Measurements from ENCODE around the gene ADAMTSL3.
A peak's percentile ranks its signal among the peaks of the same experiment; 100 is the strongest.

ADAMTSL3 gene

DNA sequence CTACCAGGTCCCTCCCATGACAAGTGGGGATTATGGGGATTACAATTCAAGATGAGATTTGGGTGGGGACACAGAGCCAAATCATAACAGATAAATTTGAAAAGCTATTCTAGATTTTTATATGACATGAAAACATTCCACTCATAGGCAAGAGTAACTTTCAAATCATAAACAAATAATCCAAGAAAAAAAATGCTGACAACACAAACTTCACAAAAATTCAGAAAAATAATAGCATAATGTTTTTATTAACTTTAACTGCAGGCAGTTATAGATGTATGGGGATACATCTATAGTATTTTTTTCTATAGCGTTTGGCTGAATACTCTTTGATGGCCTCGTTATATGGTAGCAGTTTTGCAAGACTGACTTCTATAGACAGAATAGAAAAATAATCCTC, 243.1 kb downstream of the ADAMTSL3 start:
- TF ChIP-seq CTCF (conservative IDR thresholded peaks at IDR 0.05): no peak
- no peak overlapping the region for H3K27ac ChIP-seq

DNA sequence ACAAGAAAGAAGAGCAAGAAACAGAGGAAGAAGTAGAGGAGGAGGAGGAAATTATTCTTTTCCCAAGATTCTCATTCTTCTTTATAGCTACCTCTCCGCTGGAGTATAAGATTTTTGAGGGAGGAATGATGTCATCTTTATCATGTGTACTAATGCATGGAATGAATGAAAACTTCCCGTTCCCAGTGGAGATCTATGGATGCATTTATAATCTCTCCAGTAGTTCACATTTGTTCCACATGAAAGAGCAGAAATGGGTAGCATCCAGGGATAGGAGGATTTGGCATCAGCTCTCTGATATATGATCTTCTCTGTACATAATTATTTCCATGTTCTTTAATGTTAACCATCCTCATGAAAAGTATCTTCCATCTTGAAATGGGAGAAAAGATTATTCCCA, 244.4 kb downstream of the ADAMTSL3 start:
- no peak overlapping the region for H3K27ac ChIP-seq
- TF ChIP-seq CTCF (conservative IDR thresholded peaks at IDR 0.05): no peak

DNA sequence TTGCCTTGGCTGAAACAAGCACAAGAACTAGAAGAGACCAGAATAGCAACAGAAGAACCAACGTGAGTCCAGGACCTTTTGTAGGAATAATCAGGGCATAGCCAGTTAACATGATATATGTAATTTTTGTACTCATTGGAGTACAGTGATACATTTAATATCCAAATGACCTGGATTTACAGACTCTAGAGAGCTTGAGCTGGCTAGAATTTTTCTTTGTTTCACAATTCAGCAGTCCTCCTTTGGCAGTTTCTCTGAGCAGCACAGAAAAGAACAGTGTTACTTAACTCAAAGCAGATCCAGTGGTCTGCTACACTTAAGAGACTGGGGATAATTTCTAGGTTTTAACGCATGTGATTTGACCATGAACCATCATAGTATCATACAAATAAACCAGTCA, 245.7 kb downstream of the ADAMTSL3 start:
- H3K27ac ChIP-seq: no peak overlapping the region
- no peak for TF ChIP-seq CTCF (conservative IDR thresholded peaks at IDR 0.05)

GRCh38 chr15:83904107-83905040, 250.5 kb downstream of the ADAMTSL3 start:
- peak overlapping the region; percentile 48 for H3K27ac ChIP-seq
- TF ChIP-seq CTCF (conservative IDR thresholded peaks at IDR 0.05): no peak

- no peak for TF ChIP-seq CTCF (conservative IDR thresholded peaks at IDR 0.05)
Measured at GRCh38 chr15:83905556-83906273, 251.8 kb downstream of the ADAMTSL3 start.

DNA sequence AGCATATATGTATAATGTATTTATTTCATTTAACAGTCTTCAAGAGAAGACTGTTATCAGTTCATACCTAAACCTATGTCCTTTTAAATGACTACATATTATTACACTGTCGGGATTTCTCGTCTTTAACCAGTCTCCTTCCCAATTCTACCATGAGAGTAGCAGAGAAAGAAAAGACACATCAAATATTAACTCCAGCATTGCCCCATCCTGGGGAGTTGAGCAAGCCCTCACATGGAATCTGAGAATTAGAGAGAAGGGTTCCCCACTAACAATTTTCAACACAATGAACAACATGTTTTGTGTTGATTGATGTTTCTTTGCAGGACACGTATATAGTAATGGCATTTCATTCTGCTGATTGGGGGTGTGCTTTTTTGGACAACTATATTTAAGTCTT, 257.4 kb downstream of the ADAMTSL3 start:
- no peak for TF ChIP-seq CTCF (conservative IDR thresholded peaks at IDR 0.05)
- no peak overlapping the region for H3K27ac ChIP-seq

More at GRCh38 chr15:83905556-83906273, 251.8 kb downstream of the ADAMTSL3 start:
- H3K27ac ChIP-seq: peak overlapping the region; percentile 48; the same call in 1 of the 2 replicates

- H3K27ac ChIP-seq: no peak overlapping the region
- TF ChIP-seq CTCF (conservative IDR thresholded peaks at IDR 0.05): no peak
Measured at GRCh38 chr15:83912343-83912742, 258.4 kb downstream of the ADAMTSL3 start.
